Ishikawa (cell line): ENCODE measurements around the gene CTU1.

Source experiments
- CEBPB ChIP-seq: IDR thresholded peaks from 2 replicates; pipeline ENCODE4 v1.6.1; 2012
- CREB1 ChIP-seq: IDR thresholded peaks from 2 replicates; pipeline ENCODE4 v1.6.1; 2012; ENCODE audit warnings: low read depth
- EGR1 ChIP-seq: IDR thresholded peaks from 2 replicates; pipeline ENCODE4 v1.6.1; 2012
- EP300 ChIP-seq: IDR thresholded peaks from 2 replicates; pipeline ENCODE4 v1.6.1; 2012; ENCODE audit warnings: borderline replicate concordance
- FOXM1 ChIP-seq: IDR thresholded peaks from 2 replicates; pipeline ENCODE4 v1.6.1; 2012; ENCODE audit warnings: low read depth, borderline replicate concordance
- MAX ChIP-seq: IDR thresholded peaks from 2 replicates; pipeline ENCODE4 v1.6.1; 2012
- NFIC ChIP-seq: IDR thresholded peaks from 2 replicates; pipeline ENCODE4 v1.6.1; 2012
- RAD21 ChIP-seq: IDR thresholded peaks from 2 replicates; pipeline ENCODE4 v1.6.1; 2012; ENCODE audit warnings: low read depth
- REST ChIP-seq: IDR thresholded peaks from 2 replicates; pipeline ENCODE4 v1.6.1; 2012; ENCODE audit warnings: low read depth, mild to moderate bottlenecking
- TAF1 ChIP-seq: IDR thresholded peaks from 2 replicates; pipeline ENCODE4 v1.6.1; 2012; ENCODE audit warnings: low read depth, mild to moderate bottlenecking
- TCF12 ChIP-seq: IDR thresholded peaks from 2 replicates; pipeline ENCODE4 v1.6.1; 2012; ENCODE audit warnings: low read depth
- TEAD4 ChIP-seq: IDR thresholded peaks from 2 replicates; pipeline ENCODE4 v1.6.1; 2012
- USF1 ChIP-seq: IDR thresholded peaks from 2 replicates; pipeline ENCODE4 v1.6.1; 2012
- YY1 ChIP-seq: IDR thresholded peaks from 2 replicates; pipeline ENCODE4 v1.6.1; 2012; ENCODE audit warnings: low read depth
- ZBTB7A ChIP-seq: IDR thresholded peaks from 2 replicates; pipeline ENCODE4 v1.6.1; 2012; ENCODE audit warnings: low read depth

CTU1 gene

GRCh38 chr19:51078731-51079130, 29.5 kb downstream of the CTU1 start:
- no peak for TF ChIP-seq USF1

- no peak for TF ChIP-seq RAD21
Measured at GRCh38 chr19:51078104-51078503, 30.1 kb downstream of the CTU1 start.

GRCh38 chr19:51076631-51077213, 31.5 kb downstream of the CTU1 start:
- TF ChIP-seq EGR1 (no peak), RAD21 (no peak), TAF1 (no peak), EP300 (no peak), CEBPB (no peak), TEAD4 (no peak), YY1 (no peak), TCF12 (no peak), MAX (no peak), REST (no peak), FOXM1 (no peak), USF1 (no peak), ZBTB7A (no peak), CREB1 (no peak), NFIC (no peak)

- TF ChIP-seq ZBTB7A (no peak), YY1 (no peak), TAF1 (no peak)
Measured at GRCh38 chr19:51075998-51076397, 32.2 kb downstream of the CTU1 start.

- no peak for TF ChIP-seq TCF12
- TF ChIP-seq MAX = no peak
- no peak for TF ChIP-seq YY1
- TF ChIP-seq FOXM1 = no peak
- no peak for TF ChIP-seq EP300
- no peak for TF ChIP-seq CREB1
- no peak for TF ChIP-seq TAF1
- no peak for TF ChIP-seq TEAD4
- TF ChIP-seq RAD21 = no peak
- no peak for TF ChIP-seq USF1
- no peak for TF ChIP-seq ZBTB7A
- no peak for TF ChIP-seq EGR1
- TF ChIP-seq CEBPB = no peak
- no peak for TF ChIP-seq NFIC
Measured at GRCh38 chr19:51071095-51071405, 37.2 kb downstream of the CTU1 start.

- TF ChIP-seq EGR1 = no peak
- no peak for TF ChIP-seq USF1
- no peak for TF ChIP-seq MAX
- TF ChIP-seq EP300 = no peak
- no peak for TF ChIP-seq NFIC
- no peak for TF ChIP-seq YY1
- no peak for TF ChIP-seq REST
- no peak for TF ChIP-seq TAF1
- TF ChIP-seq CEBPB = no peak
- no peak for TF ChIP-seq FOXM1
- no peak for TF ChIP-seq TEAD4
- no peak for TF ChIP-seq ZBTB7A
- TF ChIP-seq RAD21 = no peak
- no peak for TF ChIP-seq CREB1
- no peak for TF ChIP-seq TCF12
Measured at GRCh38 chr19:51070334-51071094, 37.7 kb downstream of the CTU1 start.
